Fibroblast of villous mesenchyme (primary cell): ENCODE measurements around the gene CHST7. TPM values are rescaled to one million over a fixed set of nuclear protein-coding genes. Genes with fewer than 3 reads are reported as not detected.

ENCODE experiments used
- DNase-seq: peaks from one replicate; pipeline ENCODE4 v3.0.0-alpha.2; 2010; ENCODE audit warnings: low read depth
- H3K4me3 ChIP-seq: 2 replicates; pipeline ENCODE4 v1.5.1; 2011; ENCODE audit warnings: low read depth, mild to moderate bottlenecking, low read length
- CTCF ChIP-seq: IDR thresholded peaks from 2 replicates; pipeline ENCODE4 v1.5.1; 2012; ENCODE audit warnings: low read depth, mild to moderate bottlenecking, low read length; ENCODE audit not compliant: insufficient read depth
- total RNA-seq: library from RNA; depleted of rRNA; stranded (reverse); fragments of >200 nt; gene quantifications from 2 replicates; pipeline ENCODE4 v1.2.3, GENCODE V29; 2012

The CHST7 gene
- total RNA-seq, 1 donor = 13.8 TPM

- TF ChIP-seq CTCF = no peak
- no peak for DNase-seq
These were observed 7.0 kb downstream of the CHST7 start for GRCh38 chrX:46580613-46581012.

GRCh38 chrX:46582325-46582724 lies 8.8 kb downstream of the CHST7 start:
- no peak for DNase-seq
- no peak overlapping the region for H3K4me3 ChIP-seq
- TF ChIP-seq CTCF = no peak

More at GRCh38 chrX:46580613-46581012, 7.0 kb downstream of the CHST7 start:
- no peak overlapping the region for H3K4me3 ChIP-seq

GRCh38 chrX:46582966-46583365 lies 9.4 kb downstream of the CHST7 start:
- TF ChIP-seq CTCF = no peak
- H3K4me3 ChIP-seq = no peak overlapping the region
- peak; percentile 80 for DNase-seq

- TF ChIP-seq CTCF = no peak
- DNase-seq = no peak
These were observed 11.2 kb downstream of the CHST7 start for GRCh38 chrX:46584736-46585135.

GRCh38 chrX:46587158-46587557 lies 13.6 kb downstream of the CHST7 start:
- DNase-seq = peak; percentile 55
- no peak overlapping the region for H3K4me3 ChIP-seq
- TF ChIP-seq CTCF = no peak

More at GRCh38 chrX:46584736-46585135, 11.2 kb downstream of the CHST7 start:
- H3K4me3 ChIP-seq = no peak overlapping the region

- no peak for TF ChIP-seq CTCF
- H3K4me3 ChIP-seq = no peak overlapping the region
- DNase-seq = no peak
These were observed 14.2 kb downstream of the CHST7 start for GRCh38 chrX:46587753-46588171.

- peak; percentile 46 for DNase-seq
- TF ChIP-seq CTCF = no peak
- no peak overlapping the region for H3K4me3 ChIP-seq
These were observed 14.7 kb downstream of the CHST7 start for GRCh38 chrX:46588263-46588662.
